Ascending aorta (tissue), 2 donors: ENCODE measurements around the gene MSI2. TPM values are rescaled to one million over a fixed set of nuclear protein-coding genes. Genes with fewer than 3 reads are reported as not detected.

Source experiments
- DNase-seq, 2 donors: peaks; one replicate each; pipeline ENCODE4 v3.0.0-alpha.2; 2019; ENCODE audit warnings: low spot score in 2 of 2
- H3K27ac ChIP-seq, 2 donors: fragments of 200-600 bp; sonication (generic); one replicate each; pipeline ENCODE4 v1.5.1; 2016 to 2017; ENCODE audit warnings: mild to moderate bottlenecking in 1 of 2
- H3K27me3 ChIP-seq: fragments of 200-600 bp; sonication (generic); one replicate; pipeline ENCODE4 v1.5.1; 2017
- H3K36me3 ChIP-seq, 2 donors: fragments of 200-600 bp; sonication (generic); one replicate each; pipeline ENCODE4 v1.5.1; 2016
- H3K4me1 ChIP-seq, 2 donors: fragments of 200-600 bp; sonication (generic); one replicate each; pipeline ENCODE4 v1.5.1; 2016 to 2017; ENCODE audit warnings: mild to moderate bottlenecking in 1 of 2
- H3K4me3 ChIP-seq, 2 donors: fragments of 200-600 bp; sonication (generic); one replicate each; pipeline ENCODE4 v1.5.1; 2016 to 2017; ENCODE audit warnings: mild to moderate bottlenecking in 1 of 2
- H3K9me3 ChIP-seq, 2 donors: fragments of 200-600 bp; sonication (generic); one replicate each; pipeline ENCODE4 v1.5.1; 2016
- CTCF ChIP-seq, 3 experiments: fragments of 200-600 bp in 2 of 3; fragments of 450-650 bp in 1 of 3; sonication (generic) in 2 of 3; IDR thresholded peaks; one replicate each; pipeline ENCODE4 v1.5.1; 2016 to 2019; ENCODE audit warnings: antibody characterized with exemption in 3 of 3, mild to moderate bottlenecking in 1 of 3, moderate library complexity in 1 of 3
- intact Hi-C: fragments of 100-400 bp; cut with DNase I; formaldehyde crosslinking; loops from one replicate; pipeline ENCODE4 v1.15.1; 2023
- total RNA-seq: library from RNA; depleted of rRNA; stranded (reverse); fragments of >200 nt; gene quantifications from one replicate; pipeline ENCODE4 v1.1.0, GENCODE V29; 2016

The MSI2 gene
- total RNA-seq, 1 donor from 2014 or later = 11.7 TPM

- Histone ChIP-seq H3K4me3 (no peak overlapping the region), H3K27ac (no peak overlapping the region), H3K9me3 (no peaks in the 10 kb centered on the region), H3K4me1 (peaks cover 0 to 27% of the 10 kb centered on the region in 2 donors), H3K27me3 (no peaks in the 10 kb centered on the region), H3K36me3 (no peaks in the 10 kb centered on the region)
- no peak for DNase-seq
- intact Hi-C loops = loop anchor here (5.0 kb wide), 1 partner anchor 118 kb away; no protein-coding TSS in a partner anchor
- no peak for TF ChIP-seq CTCF (IDR thresholded peaks at IDR 0.05)
These were observed 297.9 kb downstream of the MSI2 start for GRCh38 chr17:57553991-57554825.

- no peaks in the 10 kb centered on the region for H3K36me3 ChIP-seq
- H3K9me3 ChIP-seq = no peaks in the 10 kb centered on the region
- TF ChIP-seq CTCF (IDR thresholded peaks at IDR 0.05) = no peak
- no peak for DNase-seq
- H3K4me3 ChIP-seq = no peak overlapping the region
- H3K27ac ChIP-seq = no peak overlapping the region
- no peaks in the 10 kb centered on the region for H3K27me3 ChIP-seq
- intact Hi-C loops = loop anchor here (5.0 kb wide), 2 partner anchors 107 to 117 kb away; no protein-coding TSS in a partner anchor
- H3K4me1 ChIP-seq = peaks cover 0 to 27% of the 10 kb centered on the region in 2 donors
These were observed 298.7 kb downstream of the MSI2 start for GRCh38 chr17:57554826-57555635.

GRCh38 chr17:57555636-57556175 is 299.4 kb downstream of the MSI2 start:
- intact Hi-C loops = loop anchor here (2.0 to 5.0 kb wide), 2 partner anchors 43 to 107 kb away; no protein-coding TSS in a partner anchor
- DNase-seq = no peak
- peaks cover 0 to 27% of the 10 kb centered on the region in 2 donors for H3K4me1 ChIP-seq
- no peak for TF ChIP-seq CTCF (IDR thresholded peaks at IDR 0.05)
- H3K36me3 ChIP-seq = no peaks in the 10 kb centered on the region
- H3K27me3 ChIP-seq = no peaks in the 10 kb centered on the region
- no peak overlapping the region for H3K27ac ChIP-seq
- no peak overlapping the region for H3K4me3 ChIP-seq
- H3K9me3 ChIP-seq = no peaks in the 10 kb centered on the region

GRCh38 chr17:57556320-57556719 is 300.0 kb downstream of the MSI2 start:
- H3K27ac ChIP-seq = no peak overlapping the region
- intact Hi-C loops = loop anchor here (2.0 to 5.0 kb wide), 2 partner anchors 42 to 106 kb away; no protein-coding TSS in a partner anchor
- no peak for TF ChIP-seq CTCF (IDR thresholded peaks at IDR 0.05)
- H3K36me3 ChIP-seq = no peaks in the 10 kb centered on the region
- no peaks in the 10 kb centered on the region for H3K27me3 ChIP-seq
- no peak overlapping the region for H3K4me3 ChIP-seq
- no peak for DNase-seq
- peaks cover 0 to 27% of the 10 kb centered on the region in 2 donors for H3K4me1 ChIP-seq
- no peaks in the 10 kb centered on the region for H3K9me3 ChIP-seq

- no peaks in the 10 kb centered on the region for H3K9me3 ChIP-seq
- H3K4me3 ChIP-seq = no peak overlapping the region
- no peaks in the 10 kb centered on the region for H3K27me3 ChIP-seq
- no peaks in the 10 kb centered on the region for H3K36me3 ChIP-seq
- no peak for TF ChIP-seq CTCF (IDR thresholded peaks at IDR 0.05)
- DNase-seq = no peak
- intact Hi-C loops = loop anchor here (2.0 to 5.0 kb wide), 2 partner anchors 42 to 105 kb away; no protein-coding TSS in a partner anchor
- H3K27ac ChIP-seq = no peak overlapping the region
- peaks cover 0 to 25% of the 10 kb centered on the region in 2 donors for H3K4me1 ChIP-seq
These were observed 300.7 kb downstream of the MSI2 start for GRCh38 chr17:57556977-57557376.
